Fibroblast of peridontal ligament (primary cell): Measurements from ENCODE around the gene ITGA3.

Experiments used
- DNase-seq: peaks from one replicate; pipeline ENCODE4 v3.0.0-alpha.2; 2010; ENCODE audit errors: extremely low read depth

Gene ITGA3

GRCh38 chr17:50128441-50129352, 72.8 kb downstream of the ITGA3 start:
- DNase-seq, result no peak

DNA sequence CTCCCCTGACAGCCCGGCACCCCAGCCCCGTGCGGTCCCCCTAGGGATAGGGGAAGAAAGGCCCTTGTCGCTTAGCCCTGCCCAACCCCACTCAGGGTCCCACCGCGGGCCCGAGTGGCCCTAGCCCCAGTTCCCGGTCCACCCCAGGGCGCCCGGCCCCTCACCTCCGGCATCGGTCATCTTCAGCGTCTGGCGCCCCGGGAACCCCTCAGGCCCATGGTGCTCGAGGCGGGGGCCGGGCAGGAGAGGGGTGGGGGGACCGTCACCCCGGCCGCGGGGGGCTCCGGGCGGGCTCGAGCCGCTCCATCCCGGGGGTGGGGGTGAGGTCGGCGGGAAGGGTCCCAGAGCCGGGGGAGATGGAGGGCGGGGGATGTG, 73.4 kb downstream of the ITGA3 start:
- DNase-seq, result no peak

GRCh38 chr17:50129728-50130558, 74.0 kb downstream of the ITGA3 start, which contains the start of gene SAMD14:
Gene SAMD14, minus strand, starts transcription at chr17:50130160. Its CDS starts 5,201 bp downstream, at chr17:50124959.
- no peak for DNase-seq

- DNase-seq, result no peak
Measured at GRCh38 chr17:50130559-50131305, 74.8 kb downstream of the ITGA3 start.

GRCh38 chr17:50132104-50132794, 76.3 kb downstream of the ITGA3 start:
- DNase-seq, result no peak

DNA sequence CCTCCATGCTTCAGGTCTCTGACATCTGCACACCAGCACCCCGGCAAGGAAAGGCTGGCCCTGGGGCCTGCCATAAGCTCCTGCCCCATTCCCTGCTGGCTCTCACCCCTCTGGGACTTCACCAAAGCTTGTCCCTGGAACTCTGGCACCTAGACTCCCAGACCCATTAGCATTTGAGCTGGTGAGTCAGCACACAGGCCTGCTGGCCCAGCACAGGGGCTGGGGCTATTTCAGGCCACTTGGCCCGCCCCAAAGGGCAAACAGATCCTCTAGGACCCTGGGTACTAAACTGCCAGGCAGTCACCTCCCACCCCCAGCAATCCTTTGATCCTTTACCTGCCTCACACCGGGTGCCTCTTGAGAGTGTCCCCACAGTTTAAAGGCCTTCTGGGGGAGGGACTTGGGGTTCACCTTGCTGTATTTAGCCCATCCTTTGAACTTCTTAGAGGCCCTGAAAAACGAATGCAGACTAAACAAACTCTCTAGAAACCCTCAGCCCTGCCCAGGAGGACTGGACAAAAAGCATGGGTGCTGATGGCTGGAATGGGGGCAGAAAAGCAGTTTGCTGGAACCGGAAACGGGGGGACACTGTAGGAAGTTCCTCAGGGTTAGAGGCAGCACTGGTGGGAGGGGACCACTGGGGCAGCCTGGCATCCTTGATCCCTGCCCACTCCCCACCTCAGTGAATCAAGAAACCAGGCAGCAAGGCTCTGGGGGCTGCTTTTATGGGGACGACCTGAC, 77.3 kb downstream of the ITGA3 start:
- DNase-seq, result no peak

- DNase-seq, result no peak
Measured at GRCh38 chr17:50133769-50134099, 77.8 kb downstream of the ITGA3 start.

GRCh38 chr17:50134206-50135110, 78.5 kb downstream of the ITGA3 start:
- no peak for DNase-seq

- DNase-seq, result no peak
Measured at GRCh38 chr17:50135316-50136095, 79.6 kb downstream of the ITGA3 start.

DNA sequence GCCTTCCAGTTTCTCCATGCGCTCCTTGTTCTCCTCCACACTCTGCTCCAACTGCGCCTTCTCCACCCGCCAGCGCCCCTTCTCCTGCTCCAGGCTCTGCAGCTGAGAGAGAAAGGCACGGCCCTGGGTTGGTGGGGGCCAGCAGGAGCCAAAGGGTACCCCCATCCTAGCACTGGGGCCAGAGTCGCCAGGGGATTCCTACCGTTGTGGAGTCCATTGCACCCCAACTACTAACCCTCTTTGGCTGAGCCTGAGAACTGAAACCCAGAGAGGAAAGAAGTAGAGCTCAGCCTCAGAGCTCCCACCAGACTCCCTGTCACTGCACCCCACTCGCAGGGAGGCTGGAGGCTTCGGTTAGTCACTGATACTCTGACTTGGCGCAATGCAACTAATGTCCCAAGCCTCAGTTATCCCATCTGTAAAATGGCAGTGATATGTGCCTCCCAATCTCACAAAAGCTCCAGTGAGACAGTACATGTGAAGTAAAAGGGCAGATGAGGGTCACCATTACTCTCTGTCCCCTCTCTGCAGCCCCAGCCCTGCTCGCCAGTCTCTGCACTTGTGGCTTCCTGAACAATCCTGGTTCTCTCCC, 80.3 kb downstream of the ITGA3 start:
- no peak for DNase-seq

- no peak for DNase-seq
Measured at GRCh38 chr17:50137042-50137441, 81.1 kb downstream of the ITGA3 start.

GRCh38 chr17:50139185-50139783, 83.4 kb downstream of the ITGA3 start:
- no peak for DNase-seq
